HEK293T (cell line): ENCODE measurements around the gene PFAS.
A peak's percentile ranks its signal among the peaks of the same experiment; 100 is the strongest.

ENCODE experiments used
- BHLHE40 ChIP-seq: fragments of 450-650 bp; IDR thresholded peaks from 2 replicates; pipeline ENCODE4 v1.6.1; 2016; ENCODE audit warnings: mild to moderate bottlenecking, moderate library complexity, borderline replicate concordance
- ELF4 ChIP-seq: fragments of 450-650 bp; IDR thresholded peaks from 2 replicates; pipeline ENCODE4 v1.6.1; 2017; ENCODE audit warnings: antibody characterized with exemption
- FOXM1 ChIP-seq: fragments of 450-650 bp; IDR thresholded peaks from 2 replicates; pipeline ENCODE4 v1.6.1; 2017; ENCODE audit warnings: mild to moderate bottlenecking, borderline replicate concordance
- HDGF ChIP-seq: fragments of 450-650 bp; IDR thresholded peaks from 2 replicates; pipeline ENCODE4 v1.6.1; 2017; ENCODE audit warnings: antibody characterized with exemption, borderline replicate concordance
- L3MBTL2 ChIP-seq: fragments of 450-650 bp; conservative IDR thresholded peaks from 2 replicates; pipeline ENCODE4 v1.6.1; 2016; ENCODE audit warnings: mild to moderate bottlenecking
- PKNOX1 ChIP-seq: fragments of 450-650 bp; IDR thresholded peaks from 2 replicates; pipeline ENCODE4 v1.6.1; 2016
- SP1 ChIP-seq: fragments of 450-650 bp; IDR thresholded peaks from 2 replicates; pipeline ENCODE4 v1.6.1; 2017
- TARDBP ChIP-seq: fragments of 450-650 bp; IDR thresholded peaks from 2 replicates; pipeline ENCODE4 v1.6.1; 2016
- ZNF384 ChIP-seq: fragments of 450-650 bp; IDR thresholded peaks from 2 replicates; pipeline ENCODE4 v1.6.1; 2016

GRCh38 chr17:8220783-8221662, 28.1 kb upstream of the PFAS start:
- peak; percentile 95 for TF ChIP-seq PKNOX1
- TF ChIP-seq ELF4 = no peak
- no peak for TF ChIP-seq HDGF
- no peak for TF ChIP-seq SP1
- peak; percentile 73; the same call in 1 of the 2 replicates for TF ChIP-seq TARDBP
- no peak for TF ChIP-seq L3MBTL2
- peak; percentile 95 for TF ChIP-seq ZNF384
- TF ChIP-seq FOXM1 = peak; percentile 38; the same call in 1 of the 2 replicates
- TF ChIP-seq BHLHE40 = no peak
